GM19099 (cell line): ENCODE data around the gene PM20D2.

Experiments
- POLR2A ChIP-seq: IDR thresholded peaks from 3 replicates; pipeline ENCODE4 v1.6.1; 2011; ENCODE audit warnings: low read depth; ENCODE audit not compliant: insufficient read length; ENCODE audit errors: extremely low read depth

Gene PM20D2, protein sequence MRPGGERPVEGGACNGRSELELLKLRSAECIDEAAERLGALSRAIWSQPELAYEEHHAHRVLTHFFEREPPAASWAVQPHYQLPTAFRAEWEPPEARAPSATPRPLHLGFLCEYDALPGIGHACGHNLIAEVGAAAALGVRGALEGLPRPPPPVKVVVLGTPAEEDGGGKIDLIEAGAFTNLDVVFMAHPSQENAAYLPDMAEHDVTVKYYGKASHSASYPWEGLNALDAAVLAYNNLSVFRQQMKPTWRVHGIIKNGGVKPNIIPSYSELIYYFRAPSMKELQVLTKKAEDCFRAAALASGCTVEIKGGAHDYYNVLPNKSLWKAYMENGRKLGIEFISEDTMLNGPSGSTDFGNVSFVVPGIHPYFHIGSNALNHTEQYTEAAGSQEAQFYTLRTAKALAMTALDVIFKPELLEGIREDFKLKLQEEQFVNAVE

GRCh38 chr6:89145956-89146717, at the start of gene PM20D2:
Gene PM20D2, plus strand, starts transcription at chr6:89146055. Its CDS starts 90 bp downstream, at chr6:89146145.
- peak; percentile 46 for TF ChIP-seq POLR2A

DNA sequence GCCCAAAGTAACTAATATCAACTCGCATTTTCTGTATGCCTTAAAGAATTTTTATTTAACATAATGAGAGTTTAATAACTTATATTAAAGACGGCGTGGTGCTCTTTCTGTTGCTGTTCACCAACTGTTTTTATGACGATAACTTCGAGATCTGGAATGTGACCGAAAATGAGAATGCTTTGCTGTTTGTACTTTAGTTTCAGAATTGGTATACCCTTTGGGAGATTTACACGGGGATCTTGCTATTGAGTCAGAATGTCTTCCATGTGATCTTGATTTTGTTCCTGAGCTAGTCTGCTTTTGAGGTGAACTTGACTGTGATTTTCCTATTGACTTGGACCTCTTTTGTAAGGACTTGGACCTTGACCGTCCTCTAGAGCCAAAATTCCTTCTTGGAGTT, 47.4 kb upstream of the PM20D2 start:
- TF ChIP-seq POLR2A = no peak

GRCh38 chr6:89100114-89100513, 45.7 kb upstream of the PM20D2 start:
- TF ChIP-seq POLR2A = no peak

DNA sequence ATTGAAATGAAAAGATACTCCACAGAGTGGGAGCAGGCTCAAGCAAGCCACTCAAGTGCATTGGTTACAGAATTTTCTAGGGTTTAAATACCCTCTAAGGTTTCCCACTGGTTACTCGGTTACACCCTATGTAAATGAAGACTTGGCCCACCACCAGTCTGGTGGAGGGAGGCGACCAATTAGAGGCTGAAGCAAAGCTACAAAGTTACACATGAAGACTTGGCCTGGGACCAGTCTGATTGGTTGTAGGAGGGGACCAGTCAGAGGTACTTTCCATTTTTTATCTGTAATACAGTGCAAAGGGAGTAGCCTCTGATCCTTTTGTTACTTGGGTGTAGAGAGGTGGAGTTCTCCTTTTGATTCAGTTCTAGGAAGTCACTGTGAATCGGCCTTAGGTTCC, 35.6 kb upstream of the PM20D2 start:
- TF ChIP-seq POLR2A = no peak

DNA sequence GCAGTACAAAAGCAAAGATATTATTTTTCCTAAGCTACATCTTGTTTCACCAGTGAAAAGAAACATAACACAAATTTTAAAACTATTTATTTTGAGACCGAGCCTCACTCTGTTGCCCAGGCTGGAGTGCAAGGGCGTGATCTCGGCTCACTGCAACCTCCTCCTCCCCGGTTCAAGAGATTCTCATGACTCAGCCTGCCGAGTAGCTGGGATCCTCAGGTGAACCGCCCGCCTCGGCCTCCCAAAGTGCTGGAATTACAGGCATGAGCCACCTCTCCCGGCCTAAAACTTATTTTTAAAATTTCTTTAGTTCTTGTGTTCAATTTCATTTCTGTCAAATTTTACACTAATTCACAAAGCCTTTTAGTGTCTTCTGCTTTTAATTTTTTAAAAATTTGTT, 33.9 kb upstream of the PM20D2 start:
- TF ChIP-seq POLR2A = no peak

DNA sequence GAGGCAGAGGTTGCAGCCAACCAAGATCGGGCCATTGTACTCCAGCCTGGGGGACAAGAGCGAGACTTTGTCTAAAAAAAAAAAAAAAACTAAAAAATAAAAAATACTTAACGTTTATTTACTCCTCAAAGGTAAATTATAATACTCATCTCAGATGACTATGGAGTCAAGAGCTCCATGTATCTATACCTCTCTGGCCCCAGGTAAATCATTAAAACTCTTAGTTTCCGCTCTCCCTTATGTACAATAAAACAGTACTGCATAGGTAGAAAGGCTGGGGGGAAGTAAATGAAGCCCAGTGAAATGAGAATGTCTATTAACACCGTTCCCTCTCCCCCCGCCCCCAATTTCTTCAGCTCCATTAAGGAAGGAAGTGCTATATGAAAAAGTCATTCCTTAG, 29.2 kb upstream of the PM20D2 start:
- TF ChIP-seq POLR2A = no peak

GRCh38 chr6:89117211-89118108, 28.4 kb upstream of the PM20D2 start, which contains the start of gene SRSF12:
Gene SRSF12, minus strand, starts transcription at chr6:89118071. Its CDS starts 184 bp downstream, at chr6:89117887.
- no peak for TF ChIP-seq POLR2A

- no peak for TF ChIP-seq POLR2A
Observed at GRCh38 chr6:89118931-89119330, 26.9 kb upstream of the PM20D2 start.

DNA sequence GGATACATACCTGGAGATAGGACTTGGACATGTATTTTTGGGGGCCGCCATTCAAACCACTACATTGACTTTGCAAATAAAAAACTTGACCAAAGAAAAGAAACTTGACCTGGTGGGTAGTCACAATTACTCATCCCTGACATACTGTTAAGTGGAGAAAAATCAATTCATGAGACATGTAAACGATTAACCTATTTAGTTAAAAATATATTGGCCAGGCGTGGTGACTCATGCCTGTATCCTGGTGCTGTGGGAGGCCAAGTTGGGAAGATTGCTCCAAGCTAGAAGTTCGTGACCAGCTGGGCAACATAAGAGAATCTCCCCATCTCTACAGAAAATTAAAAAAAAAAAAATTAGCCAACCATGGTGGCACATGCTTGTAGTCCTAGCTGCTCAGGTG, 25.5 kb upstream of the PM20D2 start:
- no peak for TF ChIP-seq POLR2A

- TF ChIP-seq POLR2A = no peak
Observed at GRCh38 chr6:89121934-89122333, 23.9 kb upstream of the PM20D2 start.

GRCh38 chr6:89122625-89123024, 23.2 kb upstream of the PM20D2 start:
- TF ChIP-seq POLR2A = no peak

DNA sequence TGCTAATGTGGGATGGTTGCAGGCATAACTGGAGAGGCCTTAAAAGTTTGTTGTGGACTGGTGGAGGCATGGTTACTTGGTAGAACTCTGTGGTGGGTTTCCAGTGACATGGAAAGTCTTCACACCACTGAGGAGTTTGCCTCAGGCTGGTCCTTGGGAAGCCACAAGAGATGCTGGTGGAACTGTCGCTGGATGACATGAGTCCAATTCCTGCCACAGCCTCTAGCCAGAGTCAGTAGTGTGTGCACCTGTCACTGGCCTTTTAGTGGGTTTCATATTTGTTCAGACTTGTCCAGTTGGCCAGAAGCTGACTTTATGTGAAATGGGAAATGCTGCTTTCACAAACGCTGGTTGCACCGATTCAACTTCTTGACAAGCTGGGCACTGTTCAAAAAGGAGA, 14.3 kb upstream of the PM20D2 start:
- TF ChIP-seq POLR2A = no peak

- no peak for TF ChIP-seq POLR2A
Observed at GRCh38 chr6:89132057-89132456, 13.8 kb upstream of the PM20D2 start.

DNA sequence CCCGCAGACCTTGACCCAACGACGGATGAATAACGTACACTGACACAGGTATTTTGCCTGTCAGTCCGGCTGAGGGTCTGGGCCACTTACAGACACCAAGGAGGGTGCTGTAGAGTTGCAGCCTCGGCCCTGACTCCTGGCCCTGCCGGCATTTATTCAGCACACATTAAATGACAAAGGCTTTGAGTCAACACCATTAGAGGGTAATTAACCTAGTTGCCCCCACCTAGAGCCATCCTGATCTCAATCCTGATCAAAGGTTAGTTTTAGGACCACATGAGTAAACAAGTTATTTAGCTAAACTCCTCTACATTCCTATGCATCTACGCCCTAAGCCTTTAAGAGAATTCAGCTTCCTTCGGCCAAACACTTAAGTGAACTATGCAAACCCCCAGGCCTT, 11.9 kb upstream of the PM20D2 start:
- TF ChIP-seq POLR2A = no peak

- no peak for TF ChIP-seq POLR2A
Observed at GRCh38 chr6:89134723-89135122, 11.1 kb upstream of the PM20D2 start.

GRCh38 chr6:89138173-89138572, 7.7 kb upstream of the PM20D2 start:
- TF ChIP-seq POLR2A = no peak
